HG03565 (cell line): ENCODE measurements around the gene C6orf141.

Source experiments
- ATAC-seq: cut with Tn5 transposase; IDR thresholded peaks from one replicate; pipeline ENCODE4 v1.9.1; 2021; ENCODE audit warnings: mild to moderate bottlenecking, moderate library complexity; ENCODE audit not compliant: unreplicated experiment

C6orf141 gene

GRCh38 chr6:49550492-49551077, at the start of gene C6orf141:
Gene C6orf141 (plus strand): TSS chr6:49550668. CDS start chr6:49550793, 125 bp downstream.
- ATAC-seq = peak; percentile 56

GRCh38 chr6:49504666-49505065, 45.8 kb upstream of the C6orf141 start:
- no peak for ATAC-seq

GRCh38 chr6:49506569-49507111, 43.8 kb upstream of the C6orf141 start:
- no peak for ATAC-seq

DNA sequence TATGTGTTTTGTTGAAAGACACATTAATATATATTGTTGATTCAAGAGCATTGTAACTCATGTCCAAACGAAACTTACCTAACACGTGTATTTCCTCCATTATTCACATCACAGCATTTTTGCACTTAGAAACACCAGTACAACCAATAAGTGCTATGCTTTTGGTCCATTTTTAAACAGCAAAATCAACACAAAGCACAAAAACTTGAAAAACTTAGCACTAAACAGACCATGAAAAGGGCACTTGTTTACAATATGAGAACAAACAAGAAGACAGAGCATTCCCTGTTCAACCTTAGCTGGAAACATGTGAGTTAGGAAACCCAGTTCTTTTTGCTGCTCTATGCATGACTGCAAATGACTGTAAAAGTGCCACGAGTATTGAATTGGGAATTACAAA, 41.1 kb upstream of the C6orf141 start:
- no peak for ATAC-seq

- ATAC-seq = no peak
These were observed 37.1 kb upstream of the C6orf141 start for GRCh38 chr6:49513153-49513989.

DNA sequence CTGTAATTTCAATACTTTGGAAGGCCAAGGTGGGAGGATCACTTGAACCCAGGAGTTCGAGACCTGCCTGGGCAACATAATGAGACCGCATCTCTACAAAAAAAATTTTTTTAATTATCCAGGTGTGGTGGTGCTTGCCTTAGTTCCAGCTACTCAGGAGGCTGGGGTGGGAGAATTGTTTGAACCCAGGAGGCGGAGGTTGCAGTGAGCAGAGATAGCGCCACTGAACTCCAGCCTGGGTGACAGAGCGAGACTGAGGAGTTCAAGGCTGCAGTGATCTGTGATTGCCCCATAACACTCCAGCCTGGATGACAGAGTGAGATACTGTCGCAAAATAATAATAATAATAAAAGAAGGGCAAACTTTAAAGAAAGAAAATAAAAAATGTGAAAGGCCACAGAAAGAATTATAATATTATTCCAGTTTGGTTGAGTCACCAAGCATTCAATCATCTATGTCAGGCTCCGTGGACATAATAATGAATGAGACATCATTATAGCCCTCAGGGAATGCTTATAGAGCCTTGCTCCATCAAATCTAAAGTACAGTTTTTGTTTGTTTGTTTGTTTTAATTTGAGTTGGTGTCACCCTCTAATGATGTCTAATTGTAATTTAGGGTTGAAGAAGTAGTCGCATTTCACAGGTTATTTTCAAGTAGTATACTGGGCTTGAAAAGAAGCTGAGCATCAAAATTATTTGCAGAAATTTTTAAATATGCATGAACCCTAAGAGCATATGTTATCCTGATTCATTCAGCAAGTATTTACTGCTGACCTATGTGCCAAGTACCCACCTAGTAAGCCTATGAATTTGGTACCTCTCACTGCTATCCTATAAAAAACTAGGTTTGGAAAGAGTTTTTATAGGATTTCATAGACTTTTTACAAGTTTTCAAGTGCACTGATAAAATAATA, 35.6 kb upstream of the C6orf141 start:
- no peak for ATAC-seq

GRCh38 chr6:49515485-49516146, 34.9 kb upstream of the C6orf141 start:
- ATAC-seq = no peak

- no peak for ATAC-seq
These were observed 34.3 kb upstream of the C6orf141 start for GRCh38 chr6:49516147-49516505.

GRCh38 chr6:49517919-49518318, 32.5 kb upstream of the C6orf141 start:
- ATAC-seq = no peak

GRCh38 chr6:49519660-49520059, 30.8 kb upstream of the C6orf141 start:
- ATAC-seq = peak; percentile 86

- no peak for ATAC-seq
These were observed 27.5 kb upstream of the C6orf141 start for GRCh38 chr6:49522710-49523593.

- no peak for ATAC-seq
These were observed 26.6 kb upstream of the C6orf141 start for GRCh38 chr6:49523901-49524300.

DNA sequence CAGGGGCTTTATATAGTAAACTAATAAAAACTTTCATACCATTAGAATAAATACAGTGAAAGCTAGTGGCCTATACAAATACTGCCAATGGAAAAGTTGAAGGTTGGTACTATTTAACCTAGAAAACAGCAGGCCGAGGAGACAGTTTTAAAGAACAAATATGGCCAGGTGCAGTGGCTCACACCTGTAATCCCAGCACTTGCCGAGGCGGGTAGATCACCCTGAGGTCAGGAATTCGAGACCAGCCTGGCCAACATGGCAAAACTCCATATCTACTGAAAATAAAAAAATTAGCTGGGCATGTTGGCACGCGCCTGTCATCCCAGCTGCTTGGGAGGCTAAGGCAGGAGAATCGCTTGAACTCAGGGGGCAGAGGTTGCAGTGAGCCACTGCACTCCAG, 25.9 kb upstream of the C6orf141 start:
- no peak for ATAC-seq

DNA sequence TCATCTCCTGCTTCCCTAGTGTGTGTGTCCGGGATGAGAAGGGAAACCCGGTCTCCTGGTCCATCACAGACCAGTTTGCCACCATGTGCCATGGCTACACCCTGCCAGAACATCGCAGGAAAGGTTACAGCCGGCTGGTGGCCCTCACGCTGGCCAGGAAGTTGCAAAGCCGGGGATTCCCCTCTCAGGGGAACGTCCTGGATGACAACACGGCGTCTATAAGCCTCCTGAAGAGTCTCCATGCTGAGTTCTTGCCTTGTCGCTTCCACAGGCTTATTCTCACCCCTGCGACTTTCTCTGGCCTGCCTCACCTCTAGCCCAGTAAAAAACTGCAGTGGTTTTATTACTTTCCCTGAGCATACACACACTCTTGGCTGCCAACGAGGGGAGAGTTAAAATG, 23.9 kb upstream of the C6orf141 start:
- no peak for ATAC-seq

GRCh38 chr6:49527320-49527719, 23.1 kb upstream of the C6orf141 start:
- ATAC-seq = no peak

DNA sequence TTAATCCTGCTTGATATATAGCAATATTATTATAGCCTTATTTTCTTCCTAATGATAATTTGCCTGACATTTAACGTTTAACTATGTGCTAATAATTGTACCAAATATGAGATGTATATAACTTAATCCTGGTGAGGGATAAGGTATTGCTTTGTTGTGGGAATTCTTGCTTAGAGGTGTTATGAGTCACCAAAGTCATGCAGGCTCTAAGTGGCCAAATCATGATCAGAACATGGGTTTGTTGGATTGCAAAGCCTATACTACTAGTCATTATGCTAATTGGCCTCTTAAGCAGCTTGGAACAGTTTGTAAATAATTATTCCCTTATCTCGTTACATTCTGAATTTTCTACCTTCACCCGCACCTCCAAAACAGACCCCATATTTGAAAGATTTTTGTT, 21.9 kb upstream of the C6orf141 start:
- ATAC-seq = no peak

GRCh38 chr6:49530141-49530776, 20.2 kb upstream of the C6orf141 start:
- ATAC-seq = no peak

GRCh38 chr6:49531774-49532569, 18.5 kb upstream of the C6orf141 start:
- ATAC-seq = peak; percentile 98
